WTC11 (cell line): ENCODE results near the gene ATP2A2. TPM values are rescaled to one million over a fixed set of nuclear protein-coding genes. Genes with fewer than 3 reads are reported as not detected.

ENCODE experiments used
- ATAC-seq: fragments of 200-7000 bp; cut with Tn5 transposase; 2 replicates; pipeline ENCODE4 v1.10.0; 2021; ENCODE audit warnings: mild to moderate bottlenecking, moderate library complexity
- CTCF ChIA-PET: fragments of 300-600 bp; sonication (Branson Sonifier 250); formaldehyde crosslinking; loops from one replicate; lab custom pipeline; 2021; ENCODE audit warnings: antibody characterized with exemption; lab: Charles Lee
- POLR2A ChIA-PET: fragments of 350-600 bp; sonication (Branson Sonifier 250); formaldehyde crosslinking; loops from one replicate; lab custom pipeline; 2021; ENCODE audit warnings: antibody characterized with exemption; lab: Charles Lee
- DNase-seq: peaks from one replicate; pipeline ENCODE4 v3.0.0; 2021; ENCODE audit warnings: low spot score
- H3K27ac Mint-ChIP-seq: 2 replicates; pipeline ENCODE4 v1.8.0; 2021; ENCODE audit warnings: mixed read lengths
- H3K27me3 Mint-ChIP-seq: 2 replicates; pipeline ENCODE4 v1.8.0; 2021; ENCODE audit warnings: low read depth, mild to moderate bottlenecking, moderate library complexity, mixed read lengths
- H3K36me3 Mint-ChIP-seq: 2 replicates; pipeline ENCODE4 v1.8.0; 2021; ENCODE audit warnings: mixed read lengths
- H3K4me1 Mint-ChIP-seq: 2 replicates; pipeline ENCODE4 v1.8.0; 2022; ENCODE audit warnings: mixed read lengths
- H3K4me3 Mint-ChIP-seq: 2 replicates; pipeline ENCODE4 v1.8.0; 2021; ENCODE audit warnings: mild to moderate bottlenecking, moderate library complexity, mixed read lengths
- H3K9me3 Mint-ChIP-seq: 2 replicates; pipeline ENCODE4 v1.8.0; 2021; ENCODE audit warnings: mixed read lengths
- ARID4B ChIP-seq: sonication (generic); formaldehyde crosslinking; IDR thresholded peaks from 2 replicates; pipeline ENCODE4 v1.8.0; 2023; ENCODE audit warnings: missing genetic modification reagents, mild to moderate bottlenecking, borderline replicate concordance
- ATF6 ChIP-seq: sonication (generic); formaldehyde crosslinking; IDR thresholded peaks from 2 replicates; pipeline ENCODE4 v1.8.1; 2023; ENCODE audit warnings: mild to moderate bottlenecking, missing genetic modification reagents
- CBFB ChIP-seq: sonication (generic); formaldehyde crosslinking; IDR thresholded peaks from 2 replicates; pipeline ENCODE4 v1.8.1; 2022; ENCODE audit warnings: mild to moderate bottlenecking, low read depth, missing genetic modification reagents
- E2F4 ChIP-seq: sonication (generic); formaldehyde crosslinking; IDR thresholded peaks from 2 replicates; pipeline ENCODE4 v1.8.1; 2022; ENCODE audit warnings: low read depth, mild to moderate bottlenecking, moderate library complexity, missing genetic modification reagents, borderline replicate concordance
- MYBL2 ChIP-seq: sonication (generic); formaldehyde crosslinking; IDR thresholded peaks from 2 replicates; pipeline ENCODE4 v1.8.1; 2023; ENCODE audit warnings: mild to moderate bottlenecking, moderate library complexity, missing genetic modification reagents
- RORB ChIP-seq: fragments of 250-450 bp; sonication (Bioruptor Pico); IDR thresholded peaks from 2 replicates; pipeline ENCODE4 v1.9.0; 2021; ENCODE audit warnings: mild to moderate bottlenecking
- SP1 ChIP-seq: sonication (generic); formaldehyde crosslinking; conservative IDR thresholded peaks from 2 replicates; pipeline ENCODE4 v1.8.1; 2022; ENCODE audit warnings: missing genetic modification reagents
- USF1 ChIP-seq: sonication (generic); formaldehyde crosslinking; IDR thresholded peaks from 2 replicates; pipeline ENCODE4 v1.8.0; 2022; ENCODE audit warnings: mild to moderate bottlenecking, missing genetic modification reagents
- ZBTB21 ChIP-seq: sonication (generic); formaldehyde crosslinking; IDR thresholded peaks from 2 replicates; pipeline ENCODE4 v1.8.1; 2023; ENCODE audit warnings: mild to moderate bottlenecking, missing genetic modification reagents, borderline replicate concordance
- ZNF219 ChIP-seq: sonication (generic); formaldehyde crosslinking; IDR thresholded peaks from 2 replicates; pipeline ENCODE4 v1.8.0; 2023; ENCODE audit warnings: missing genetic modification reagents, mild to moderate bottlenecking, borderline replicate concordance
- ZNF317 ChIP-seq: sonication (generic); formaldehyde crosslinking; IDR thresholded peaks from 2 replicates; pipeline ENCODE4 v1.8.1; 2023; ENCODE audit warnings: low read depth, mild to moderate bottlenecking, moderate library complexity, missing genetic modification reagents, borderline replicate concordance
- total RNA-seq: library from RNA; stranded (reverse); gene quantifications from 3 replicates; pipeline ENCODE4 v1.2.3, GENCODE V29; 2021

ATP2A2 gene
- total RNA-seq, 1 experiment from 2014 or later = 239 TPM

- ChIA-PET CTCF (interaction anchor here (0.6 to 1.1 kb wide), 3 partner anchors 20 to 179 kb away, joined by 3 to 7 read pairs (median 4); no protein-coding TSS in a partner anchor), POLR2A (no interaction called here)
- Mint-ChIP-seq H3K36me3 (peaks cover 7% of the 10 kb centered on the region), H3K9me3 (no peaks in the 10 kb centered on the region), H3K4me3 (no peak overlapping the region), H3K27ac (no peak overlapping the region), H3K27me3 (peaks cover 13% of the 10 kb centered on the region), H3K4me1 (peaks cover 25% of the 10 kb centered on the region)
- DNase-seq (no peak), ATAC-seq (no peak)
- TF ChIP-seq ZNF317 (CRISPR knock-in tag) (no peak), E2F4 (CRISPR knock-in tag) (no peak), RORB (CRISPR knock-in tag) (no peak), MYBL2 (CRISPR knock-in tag) (no peak), ATF6 (CRISPR knock-in tag) (no peak)
These were observed 3.4 kb upstream of the ATP2A2 start for GRCh38 chr12:110277530-110278254.

GRCh38 chr12:110278255-110278536, 2.9 kb upstream of the ATP2A2 start:
- Mint-ChIP-seq H3K9me3 (no peaks in the 10 kb centered on the region), H3K27ac (0 out of 2 replicates have a peak overlapping the region, but pooled peaks have one; percentile 11), H3K36me3 (peaks cover 12% of the 10 kb centered on the region), H3K4me3 (no peak overlapping the region), H3K4me1 (peaks cover 30% of the 10 kb centered on the region), H3K27me3 (peaks cover 13% of the 10 kb centered on the region)
- CTCF ChIA-PET = interaction anchor here (0.9 to 2.9 kb wide), 3 partner anchors 34 to 179 kb away, joined by 3 to 13 read pairs (median 7); no protein-coding TSS in a partner anchor
- ATAC-seq = no peak
- TF ChIP-seq ZNF219 (CRISPR knock-in tag) = no peak
- DNase-seq = no peak
- POLR2A ChIA-PET = no interaction called here

- no peaks in the 10 kb centered on the region for H3K9me3 Mint-ChIP-seq
- no peak for DNase-seq
- POLR2A ChIA-PET = no interaction called here
- peaks cover 13% of the 10 kb centered on the region for H3K27me3 Mint-ChIP-seq
- TF ChIP-seq CBFB (CRISPR knock-in tag) (no peak), SP1 (CRISPR knock-in tag) (no peak), ARID4B (0 out of 2 replicates have a peak, but pooled peaks have one; percentile 5), USF1 (CRISPR knock-in tag) (0 out of 2 replicates have a peak, but pooled peaks have one; percentile 3), ZBTB21 (CRISPR knock-in tag) (no peak)
- CTCF ChIA-PET = interaction anchor here (0.5 to 2.9 kb wide), 8 partner anchors 35 to 334 kb away, joined by 3 to 17 read pairs (median 6); partner anchors contain the start of genes ARPC3, FAM216A, IFT81 and TCTN1
- peaks cover 28% of the 10 kb centered on the region for H3K36me3 Mint-ChIP-seq
- H3K4me1 Mint-ChIP-seq = peaks cover 41% of the 10 kb centered on the region
- no peak for ATAC-seq
- peak overlapping the region; percentile 42; the same call in 1 of the 2 replicates for H3K27ac Mint-ChIP-seq
- peak overlapping the region; percentile 62 for H3K4me3 Mint-ChIP-seq
These were observed 1.3 kb upstream of the ATP2A2 start for GRCh38 chr12:110279566-110280375.
